GM12892 (cell line): ENCODE results near the gene FBXL7.

Experiments
- POLR2A ChIP-seq: IDR thresholded peaks from 2 replicates; pipeline ENCODE4 v1.6.1; 2011; ENCODE audit warnings: low read depth, low read length, control low read depth
- POLR2AphosphoS5 ChIP-seq: IDR thresholded peaks from 2 replicates; pipeline ENCODE4 v1.6.1; 2011; ENCODE audit warnings: low read depth, low read length, control low read depth
- TAF1 ChIP-seq: IDR thresholded peaks from 2 replicates; pipeline ENCODE4 v1.6.1; 2011; ENCODE audit warnings: low read depth, mild to moderate bottlenecking, control low read depth, low read length, borderline replicate concordance

- TF ChIP-seq POLR2A (no peak), TAF1 (no peak), POLR2AphosphoS5 (no peak)
Measured at GRCh38 chr5:15607076-15607475, 107.1 kb downstream of the FBXL7 start.
